GM12878 (cell line): Measurements from ENCODE around the gene MAPK8IP1. TPM values are rescaled to one million over a fixed set of nuclear protein-coding genes. Genes with fewer than 3 reads are reported as not detected.

Source experiments
- ATAC-seq: fragments of 200-7000 bp; cut with Tn5 transposase; 3 replicates; pipeline ENCODE4 v1.9.1; 2020; ENCODE audit warnings: mild to moderate bottlenecking, moderate library complexity
- BruUV-seq: library from RNA; stranded (reverse); fragments of 400-500 nt; replicated peaks from 2 replicates; lab custom pipeline; 2021; lab: Mats Ljungman, UMichigan
- CTCF ChIA-PET: fragments of 300-600 bp; sonication (Branson Sonifier 250); formaldehyde crosslinking; extraction: SDS; loops from one replicate; lab custom pipeline; 2021; ENCODE audit warnings: inconsistent platforms; lab: Yijun Ruan, JAX
- POLR2A ChIA-PET: fragments of 350-600 bp; formaldehyde crosslinking; extraction: SDS; loops from one replicate; lab custom pipeline; 2021; ENCODE audit warnings: inconsistent platforms; lab: Charles Lee
- RAD21 ChIA-PET: fragments of 300-600 bp; sonication (Branson Sonifier 250); formaldehyde crosslinking; loops from one replicate; lab custom pipeline; 2023; ENCODE audit warnings: antibody characterized with exemption; ENCODE audit not compliant: unreplicated experiment; lab: Charles Lee
- SMC1A ChIA-PET: fragments of 300-600 bp; sonication (Branson Sonifier 250); formaldehyde crosslinking; loops from one replicate; lab custom pipeline; 2023; ENCODE audit not compliant: unreplicated experiment, uncharacterized antibody; lab: Charles Lee
- DNase-seq: peaks from one replicate; pipeline ENCODE4 v3.0.0-alpha.2; 2011; ENCODE audit warnings: low read depth, low spot score
- FAIRE-seq: peaks from 3 replicates; lab custom pipeline; 2011; peaks lifted over from hg19 to GRCh38; lab: Jason Lieb, UNC
- H2AFZ ChIP-seq: 2 replicates; pipeline ENCODE4 v1.6.0; 2011; ENCODE audit warnings: low read depth, low read length, control low read depth; ENCODE audit not compliant: control insufficient read depth
- H3K27ac ChIP-seq: 2 replicates; pipeline ENCODE4 v1.5.1; 2011; ENCODE audit warnings: control low read depth; ENCODE audit not compliant: control insufficient read depth, insufficient read depth
- H3K27me3 ChIP-seq, 2 experiments: replicated peaks in 1 of 2; 2 replicates each; pipeline versions ENCODE4 v1.6.0 to v1.6.1; 2011; ENCODE audit warnings: low read length in 1 of 2; ENCODE audit not compliant: control insufficient read depth in 2 of 2, insufficient read depth in 2 of 2
- H3K36me3 ChIP-seq, 2 experiments: 2 replicates each; pipeline ENCODE4 v1.5.1; 2011; ENCODE audit warnings: low read length in 1 of 2; ENCODE audit not compliant: control insufficient read depth in 2 of 2, insufficient read depth in 2 of 2
- H3K4me1 ChIP-seq: 2 replicates; pipeline ENCODE4 v1.6.1; 2011; ENCODE audit warnings: mild to moderate bottlenecking, low read length, moderate library complexity, mixed read lengths; ENCODE audit not compliant: control insufficient read depth, insufficient read depth
- H3K4me2 ChIP-seq: 2 replicates; pipeline ENCODE4 v1.6.0; 2011; ENCODE audit warnings: control low read depth; ENCODE audit not compliant: control insufficient read depth, insufficient read depth
- H3K4me3 ChIP-seq: fragments of 200-600 bp; sonication (generic); 2 replicates; pipeline ENCODE4 v1.5.1; 2016
- H3K79me2 ChIP-seq: 2 replicates; pipeline ENCODE4 v1.6.0; 2011; ENCODE audit warnings: low read length; ENCODE audit not compliant: control insufficient read depth, insufficient read depth
- H3K9ac ChIP-seq: 2 replicates; pipeline ENCODE4 v1.8.0; 2011; ENCODE audit warnings: low read length, control low read depth, mixed read lengths; ENCODE audit not compliant: control insufficient read depth, insufficient read depth
- H3K9me3 ChIP-seq: replicated peaks from 3 replicates; pipeline ENCODE4 v1.5.1; 2011; ENCODE audit warnings: mild to moderate bottlenecking, low read length; ENCODE audit not compliant: control insufficient read depth, insufficient read depth
- H4K20me1 ChIP-seq: 2 replicates; pipeline ENCODE4 v1.6.0; 2011; ENCODE audit not compliant: control insufficient read depth, insufficient read depth
- DPF2 ChIP-seq: fragments of 450-650 bp; IDR thresholded peaks from 2 replicates; pipeline ENCODE4 v1.6.1; 2017; ENCODE audit warnings: mild to moderate bottlenecking
- IKZF2 ChIP-seq, 2 experiments: fragments of 450-650 bp; IDR thresholded peaks; 2 replicates each; pipeline ENCODE4 v1.6.1; 2017; ENCODE audit warnings: mild to moderate bottlenecking in 2 of 2, moderate library complexity in 2 of 2
- LARP7 ChIP-seq: fragments of 450-650 bp; IDR thresholded peaks from 2 replicates; pipeline ENCODE4 v1.6.1; 2017; ENCODE audit warnings: mild to moderate bottlenecking
- WGBS: methylation state at CpG from one replicate; pipeline ENCODE4 v1.1.6; 2016; ENCODE audit warnings: low lambda C conversion rate; ENCODE audit not compliant: insufficient replicate concordance, insufficient coverage; ENCODE audit errors: missing lambda C conversion rate; 5-methylcytosine and 5-hydroxymethylcytosine counted together
- in situ Hi-C: fragments of 300-500 bp; cut with MboI; formaldehyde crosslinking; loops from 9 replicates; pipeline ENCODE4 v1.14.3; 2018; ENCODE audit warnings: mixed read lengths
- intact Hi-C: fragments of 100-400 bp; cut with micrococcal nuclease; formaldehyde crosslinking; loops from one replicate; pipeline ENCODE4 v1.14.2; 2022; ENCODE audit not compliant: unreplicated experiment
- polyA plus RNA-seq, 11 experiments: library from polyadenylated mRNA; depleted of rRNA in 4 of 11; unstranded in 6 of 11; stranded (reverse) in 5 of 11; fragments of >200 nt; fragmentation: Nextera tagmentation in 4 of 11; fragmentation: Illumina TruSeq in 1 of 11; extraction: Ambion mirVana in 4 of 11; extraction: Trizol in 1 of 11; gene quantifications; 1 replicate in 1 of 11; 2 replicates in 10 of 11; pipeline versions ENCODE4 v1.2.1 to v1.2.3, GENCODE V29; 2011 to 2016; ENCODE audit warnings: inconsistent platforms in 2 of 11, missing spikeins in 2 of 11, low read depth in 1 of 11
- total RNA-seq, 4 experiments: library from RNA; depleted of rRNA in 3 of 4; stranded (reverse); fragments of >200 nt in 3 of 4; fragmentation: Illumina TruSeq in 1 of 4; extraction: Trizol in 1 of 4; gene quantifications; 2 replicates each; pipeline versions ENCODE4 v1.2.1 to v1.2.3, GENCODE V29; 2013 to 2021
- TF ChIP-seq, protein P1 (sequence below): IDR thresholded peaks from 2 replicates; pipeline ENCODE4 v1.6.1; 2012; ENCODE audit warnings: low read depth, low read length, improper control_type of control experiment

The MAPK8IP1 gene
- total and polyA plus RNA-seq, 10 of the 15 experiments (the other 5 are each of a cell fraction or from before 2014, with no cell fraction given), result 0.04 to 0.44 (median 0.11) TPM; not detected in 2

- 6% methylated on average over 16 of the region's 16 CpGs for WGBS
- H3K4me1 ChIP-seq, result peaks cover 18% of the 10 kb centered on the region
- peak overlapping the region; percentile 98 for H2AFZ ChIP-seq
- peak overlapping the region; percentile 84 for H3K4me2 ChIP-seq
- no peaks in the 10 kb centered on the region for H4K20me1 ChIP-seq
- peak overlapping the region; percentile 92 for H3K27ac ChIP-seq
- H3K27me3 ChIP-seq, result peaks cover 2 to 3% of the 10 kb centered on the region in 2 experiments; a peak in 3 of 4 replicates
- no peaks in the 10 kb centered on the region for H3K9me3 ChIP-seq
- peak; percentile 4 for ATAC-seq
- peak overlapping the region; percentile 99 for H3K4me3 ChIP-seq
- RAD21 ChIA-PET, result interaction anchor here (1.0 to 2.8 kb wide), 5 partner anchors 13 to 146 kb away, joined by 3 to 29 read pairs (median 8); partner anchors contain the start of genes CRY2 and SLC35C1
- in situ Hi-C loops, result no loop called here
- POLR2A ChIA-PET, result interaction anchor here (0.8 to 2.6 kb wide), 7 partner anchors 10 to 70 kb away, joined by 3 to 27 read pairs (median 6); partner anchors contain the start of gene CRY2
- TSS peak; percentile 66 for BruUV-seq
- peak overlapping the region; percentile 99 for H3K9ac ChIP-seq
- peaks cover 16% of the 10 kb centered on the region for H3K79me2 ChIP-seq
- SMC1A ChIA-PET, result interaction anchor here (0.7 to 2.8 kb wide), 5 partner anchors 13 to 48 kb away, joined by 3 to 31 read pairs (median 5); no protein-coding TSS in a partner anchor
- 0 out of 2 replicates have a peak, but pooled peaks have one; percentile 37 for TF ChIP-seq DPF2
- TF ChIP-seq LARP7, result no peak
- TF ChIP-seq, protein P1, sequence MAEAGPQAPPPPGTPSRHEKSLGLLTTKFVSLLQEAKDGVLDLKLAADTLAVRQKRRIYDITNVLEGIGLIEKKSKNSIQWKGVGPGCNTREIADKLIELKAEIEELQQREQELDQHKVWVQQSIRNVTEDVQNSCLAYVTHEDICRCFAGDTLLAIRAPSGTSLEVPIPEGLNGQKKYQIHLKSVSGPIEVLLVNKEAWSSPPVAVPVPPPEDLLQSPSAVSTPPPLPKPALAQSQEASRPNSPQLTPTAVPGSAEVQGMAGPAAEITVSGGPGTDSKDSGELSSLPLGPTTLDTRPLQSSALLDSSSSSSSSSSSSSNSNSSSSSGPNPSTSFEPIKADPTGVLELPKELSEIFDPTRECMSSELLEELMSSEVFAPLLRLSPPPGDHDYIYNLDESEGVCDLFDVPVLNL, result 0 out of 2 replicates have a peak, but pooled peaks have one; percentile 20
- TF ChIP-seq IKZF2 (IDR thresholded peaks at IDR 0.05), result 0 out of 4 replicates have a peak, but pooled peaks of 1 of the 2 experiments have one; percentile 8
- TF ChIP-seq, all 136 proteins: peak for 3
- intact Hi-C loops, result loop anchor here (2.0 kb wide), 1 partner anchor 70 kb away; the partner anchor contains the start of gene CRY2
- DNase-seq (no peak), FAIRE-seq (peak; percentile 61)
- CTCF ChIA-PET, result interaction anchor here (1.0 to 2.4 kb wide), 4 partner anchors 13 to 146 kb away, joined by 3 to 12 read pairs (median 8); no protein-coding TSS in a partner anchor
- peaks cover 12 to 15% of the 10 kb centered on the region in 2 experiments for H3K36me3 ChIP-seq
These were observed 31.8 kb downstream of the MAPK8IP1 start for GRCh38 chr11:45917286-45917622.
